NCI-H128 (cell line): Measurements from ENCODE around the gene PLEKHA7.

ENCODE experiments used
- DNase-seq: peaks from one replicate; lab custom pipeline; 2025; ENCODE audit not compliant: unreplicated experiment; lab: John Stamatoyannopoulos, UW

Gene PLEKHA7

DNA sequence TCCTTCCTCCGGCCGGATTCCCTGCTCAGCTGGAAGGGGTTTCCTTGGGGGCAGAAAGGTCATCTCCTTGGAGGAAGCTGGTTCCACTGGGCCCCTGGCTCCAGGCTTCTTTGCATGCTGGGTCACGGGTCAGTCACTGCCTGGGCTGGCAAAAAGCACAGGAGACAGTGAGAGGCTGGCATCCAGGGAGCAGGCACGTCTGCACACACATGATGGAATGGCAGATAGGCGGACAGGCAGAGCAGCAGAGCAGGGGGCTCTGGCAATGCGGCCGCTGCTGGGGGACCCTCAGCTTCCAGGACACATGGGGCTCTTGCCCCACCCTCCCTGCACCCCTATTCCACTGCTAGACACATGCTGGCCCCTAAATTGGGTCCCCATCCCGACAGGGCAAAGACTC, 235.3 kb downstream of the PLEKHA7 start:
- no peak for DNase-seq

DNA sequence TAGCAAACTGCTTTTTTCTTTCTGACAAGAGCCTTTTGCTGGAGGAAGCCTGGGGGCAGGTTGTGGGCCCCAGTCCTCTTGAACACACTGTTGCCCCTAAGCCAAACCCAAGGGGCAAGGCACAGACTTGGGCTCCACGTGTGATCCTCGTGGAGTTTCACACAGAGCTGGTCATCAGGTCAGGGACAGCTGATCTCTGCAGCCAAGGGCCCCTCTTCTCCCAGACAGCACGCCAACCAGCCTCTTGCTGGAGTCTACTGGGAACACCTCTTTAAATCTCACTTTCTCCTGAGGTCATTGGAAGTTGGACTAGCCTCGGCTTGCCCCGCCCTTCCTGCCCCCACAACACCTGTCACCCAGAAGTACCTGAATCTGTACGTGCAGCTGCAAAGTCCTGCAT, 235.9 kb downstream of the PLEKHA7 start:
- DNase-seq, result no peak

DNA sequence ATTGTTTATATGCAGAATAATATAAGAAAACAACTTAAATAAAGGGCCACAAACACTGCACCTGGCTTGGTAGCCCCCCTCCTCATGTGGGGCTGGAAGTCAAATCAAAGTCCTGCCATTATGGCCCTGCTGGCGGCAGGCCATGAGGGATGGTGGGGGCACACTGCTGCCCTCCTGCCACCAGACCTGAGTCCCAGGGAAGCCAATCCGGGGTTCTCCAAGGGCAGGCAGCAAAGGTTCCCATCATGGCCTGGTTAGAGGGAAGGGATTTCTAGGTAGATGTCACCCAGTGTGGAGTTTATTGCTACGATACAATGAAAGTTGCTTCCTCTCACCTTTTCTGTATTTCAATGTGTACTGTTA, 236.6 kb downstream of the PLEKHA7 start:
- no peak for DNase-seq

DNA sequence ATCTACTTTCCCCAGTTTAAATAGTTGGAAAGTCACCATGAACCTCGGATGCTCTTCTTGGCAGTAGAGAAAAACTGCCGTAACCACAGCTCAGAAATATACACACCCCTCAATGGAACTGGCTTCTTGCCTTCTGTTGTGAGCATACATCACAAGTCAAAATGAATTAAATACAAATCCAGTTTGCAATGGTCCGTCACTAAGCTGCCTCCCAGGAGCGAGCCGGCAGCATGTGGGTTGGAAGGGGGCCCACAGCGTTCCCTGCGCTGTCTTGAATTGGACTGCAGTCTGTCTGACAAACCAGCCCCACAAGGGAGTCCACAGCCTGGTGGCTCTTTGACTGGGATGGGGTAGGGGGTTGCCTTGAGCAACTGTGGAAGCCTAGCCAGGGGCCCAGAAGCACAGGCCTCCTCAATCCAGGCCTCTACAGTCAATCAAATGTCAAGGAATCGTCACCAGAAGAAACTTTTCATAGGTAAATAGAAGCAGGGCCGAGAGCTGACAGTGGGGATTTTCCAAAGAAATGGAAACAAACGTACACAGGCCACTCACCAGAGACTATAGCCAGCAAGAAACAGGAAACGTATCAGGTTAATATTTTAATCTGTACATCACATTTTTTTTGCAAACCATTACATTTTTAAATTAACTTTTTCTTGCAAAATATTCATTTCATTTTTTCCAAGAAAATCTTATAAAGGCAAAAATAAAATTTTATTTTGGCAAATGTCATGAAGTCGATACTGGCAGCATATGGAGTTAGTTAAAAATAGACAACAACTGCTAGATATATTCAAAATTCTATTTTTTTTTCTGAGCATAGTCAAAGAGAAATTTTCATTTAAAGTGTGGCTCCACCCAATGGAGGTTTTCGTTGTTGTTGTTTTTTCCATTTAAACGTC, 237.3 kb downstream of the PLEKHA7 start:
- DNase-seq, result no peak

DNA sequence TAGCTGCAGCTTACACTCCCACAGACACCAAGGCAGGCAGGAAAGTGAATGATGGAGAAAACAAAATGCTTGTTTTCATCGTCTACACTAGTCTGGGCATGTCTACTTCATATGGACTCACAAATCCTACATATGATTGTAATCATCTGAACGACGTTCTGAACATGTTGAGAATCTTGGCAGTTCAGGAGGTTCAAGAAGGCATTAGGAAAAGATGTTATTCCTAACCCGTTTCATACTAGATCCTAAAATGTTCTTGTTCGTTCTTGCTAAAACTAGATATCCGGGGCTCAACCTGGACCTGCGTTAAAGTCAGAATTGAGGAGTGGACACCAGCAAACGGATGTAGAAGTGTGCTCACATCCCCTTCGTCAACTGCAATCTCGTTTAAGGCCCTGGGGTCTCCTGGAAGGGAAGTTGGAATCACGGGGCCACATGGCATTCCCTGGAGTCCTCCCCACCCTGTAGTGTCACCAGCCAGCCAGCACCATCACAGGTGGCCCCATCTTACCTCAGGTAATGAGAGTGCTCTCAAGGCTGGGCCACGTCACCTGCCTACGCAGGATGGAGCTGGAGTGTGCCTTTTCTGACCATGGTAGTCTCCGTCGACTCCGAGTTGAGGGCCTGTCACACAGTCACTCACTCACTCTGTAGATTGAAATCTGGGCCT, 238.5 kb downstream of the PLEKHA7 start:
- no peak for DNase-seq

DNA sequence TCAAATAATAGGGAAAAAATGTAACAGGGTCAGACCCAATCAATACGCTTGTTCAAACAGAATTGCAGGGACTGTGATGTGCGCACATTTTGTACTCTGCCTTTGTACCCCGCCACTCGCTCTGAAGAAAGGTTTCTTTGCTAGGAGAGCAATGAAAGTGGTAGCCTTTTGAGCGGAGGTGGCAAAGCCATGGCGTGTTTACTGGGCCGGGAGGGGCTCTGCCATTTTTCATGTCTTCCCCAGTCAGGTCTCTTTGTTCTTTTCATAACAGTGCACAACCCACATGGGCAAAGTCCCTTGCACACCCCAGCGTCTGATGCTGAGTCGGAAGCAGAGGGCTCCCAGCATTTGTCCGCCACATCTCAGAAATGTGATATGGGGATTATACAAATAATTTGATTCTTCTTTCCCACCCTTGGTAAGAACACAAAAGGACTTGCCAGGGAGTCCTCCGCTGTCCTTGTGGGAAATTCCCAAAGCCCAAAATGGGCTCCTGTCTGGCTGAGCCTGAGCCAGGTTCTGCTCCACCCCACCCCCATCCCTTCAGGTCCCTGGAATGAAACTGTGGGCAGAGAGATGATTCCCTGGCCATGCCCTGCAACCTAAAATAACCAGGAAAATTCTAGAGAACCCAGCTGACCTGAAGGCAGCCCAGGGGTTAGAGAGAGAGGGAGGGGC, 239.1 kb downstream of the PLEKHA7 start:
- no peak for DNase-seq

DNA sequence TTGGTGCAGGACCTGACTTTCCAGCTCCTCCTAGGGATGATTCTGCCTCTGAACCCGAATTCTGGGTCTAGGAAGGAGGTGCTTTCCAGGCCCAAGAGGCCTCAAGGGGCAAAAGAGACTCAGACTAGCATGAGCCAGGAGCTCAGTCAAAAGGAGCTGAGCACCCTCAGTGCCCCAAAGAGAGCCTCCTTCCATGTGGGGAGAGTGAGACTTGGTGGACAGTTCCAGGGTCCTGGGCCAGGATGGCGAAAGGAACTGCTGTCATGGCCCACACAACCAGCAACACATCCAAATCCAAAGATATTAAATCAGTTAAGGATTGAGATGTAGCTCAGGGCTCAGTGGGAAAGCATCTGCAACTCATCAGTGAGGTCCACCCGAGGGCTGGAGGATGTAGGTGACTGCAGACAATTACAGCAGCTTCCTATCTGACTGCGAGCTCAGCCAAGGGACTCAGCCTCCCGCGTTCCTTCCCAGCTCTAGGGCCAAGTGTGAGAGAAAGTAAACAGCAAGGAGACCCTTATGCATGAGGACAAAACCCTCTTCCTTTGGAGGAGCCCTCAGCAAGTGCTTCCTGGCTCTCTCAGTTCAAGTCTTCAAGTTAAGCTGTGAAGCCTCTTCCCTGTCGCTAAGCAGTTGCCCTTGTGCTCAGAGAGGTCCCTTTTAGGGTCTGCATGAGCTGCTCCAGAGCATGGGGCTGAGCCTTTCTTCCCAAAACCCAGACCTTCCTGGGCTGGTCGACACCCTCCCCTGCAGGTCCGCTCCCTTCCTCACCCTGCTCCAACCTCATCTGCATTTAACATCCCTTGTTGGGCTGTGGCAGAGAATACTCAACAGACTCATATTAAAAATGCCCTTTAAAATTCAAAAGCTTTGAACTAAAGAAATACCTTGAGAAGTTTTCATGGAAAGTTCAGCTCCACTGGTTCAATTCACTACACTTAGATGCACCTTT, 240.0 kb downstream of the PLEKHA7 start:
- no peak for DNase-seq

DNA sequence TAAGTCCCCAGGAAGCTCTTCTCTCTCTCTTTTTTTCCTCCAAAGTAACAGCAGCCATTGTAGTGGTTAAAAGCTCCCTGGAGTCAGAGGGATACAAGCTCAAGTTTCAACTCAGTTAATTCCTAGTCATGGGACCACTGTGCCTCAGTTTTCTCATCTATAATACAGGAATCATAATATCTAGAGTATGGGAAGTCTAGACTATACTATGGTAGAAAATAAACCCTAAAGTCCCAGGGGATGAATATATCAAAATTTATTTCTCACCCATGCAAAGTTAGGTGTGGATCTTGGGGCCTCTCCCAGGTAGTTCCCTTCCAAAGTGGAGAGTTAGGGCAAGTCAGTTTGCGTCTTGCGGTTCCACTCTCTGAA, 242.1 kb downstream of the PLEKHA7 start:
- DNase-seq, result no peak

DNA sequence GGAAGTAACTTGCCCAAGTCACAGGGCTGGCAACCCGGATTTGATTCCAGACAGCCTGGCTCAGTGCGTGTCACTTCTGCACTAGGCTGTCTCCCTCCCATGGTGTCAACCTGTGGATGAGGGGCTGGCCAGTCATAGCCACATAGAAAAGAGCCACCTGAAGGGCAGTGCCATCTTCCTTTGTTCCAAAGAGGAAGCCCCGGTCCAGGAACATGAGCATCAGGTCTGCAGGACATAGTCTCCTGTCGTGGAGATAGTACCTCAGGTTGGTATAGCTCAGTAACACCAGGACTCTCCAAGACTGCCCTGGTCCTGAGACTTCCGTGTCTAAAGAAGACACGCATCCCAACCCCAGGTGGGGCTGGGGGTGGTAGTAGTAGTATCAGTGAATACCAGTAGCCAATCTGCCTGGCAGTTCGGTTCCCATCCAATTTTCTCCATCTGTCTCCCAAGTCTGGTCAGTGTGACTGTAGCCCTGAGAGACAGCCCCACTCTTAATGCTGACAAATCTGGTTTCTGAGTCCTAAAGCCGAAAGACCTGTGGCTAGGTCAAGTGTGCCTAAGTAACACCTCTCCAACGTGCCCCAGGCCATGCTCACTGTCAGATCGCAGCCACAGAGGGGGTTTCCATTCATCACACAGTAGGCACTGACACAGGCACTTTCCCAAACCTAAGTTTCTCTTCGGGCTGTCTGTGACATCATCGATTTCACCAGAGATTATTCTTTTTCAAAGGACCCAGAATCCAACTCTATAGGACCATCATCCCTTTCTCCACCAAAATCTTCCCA, 242.7 kb downstream of the PLEKHA7 start:
- DNase-seq, result no peak

DNA sequence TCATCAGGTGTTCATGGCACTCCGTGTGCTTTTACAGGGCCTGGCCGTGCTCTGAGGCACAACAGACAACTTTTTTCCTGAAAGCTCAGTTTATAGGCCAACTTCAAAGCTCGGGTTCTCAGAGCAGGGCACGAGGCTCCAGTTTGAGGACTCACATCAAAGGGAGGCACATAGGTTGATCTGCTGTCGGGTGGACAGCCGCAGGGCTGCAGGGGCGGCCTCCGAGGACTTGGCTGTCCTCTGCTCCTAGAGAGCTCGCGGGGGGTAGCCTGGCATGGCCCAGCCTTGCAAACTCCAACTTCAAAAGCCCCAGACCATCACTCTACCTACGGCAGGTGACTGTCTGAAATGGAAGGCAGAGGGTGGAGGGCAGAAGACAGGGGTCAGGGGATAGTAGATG, 244.2 kb downstream of the PLEKHA7 start:
- DNase-seq, result no peak

DNA sequence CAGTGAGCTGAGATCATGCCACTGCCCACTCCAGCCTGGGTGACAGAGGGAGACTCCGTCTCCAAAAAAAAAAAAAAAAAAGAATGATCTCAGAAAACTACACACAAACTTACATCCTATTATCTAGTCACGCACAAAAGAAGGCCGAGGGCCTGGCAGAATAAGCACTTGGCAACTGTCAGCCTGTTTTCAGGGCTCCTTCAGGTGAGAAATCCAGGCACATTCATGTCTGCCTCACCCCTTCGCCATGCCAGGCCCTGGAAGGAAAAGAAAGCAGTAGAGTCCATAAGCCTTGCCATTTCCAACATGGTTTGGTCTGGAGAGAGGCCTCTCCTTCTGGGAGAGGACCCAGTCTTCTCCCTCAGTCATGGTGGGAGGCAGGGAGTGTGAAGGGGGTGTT, 244.8 kb downstream of the PLEKHA7 start:
- DNase-seq, result no peak

DNA sequence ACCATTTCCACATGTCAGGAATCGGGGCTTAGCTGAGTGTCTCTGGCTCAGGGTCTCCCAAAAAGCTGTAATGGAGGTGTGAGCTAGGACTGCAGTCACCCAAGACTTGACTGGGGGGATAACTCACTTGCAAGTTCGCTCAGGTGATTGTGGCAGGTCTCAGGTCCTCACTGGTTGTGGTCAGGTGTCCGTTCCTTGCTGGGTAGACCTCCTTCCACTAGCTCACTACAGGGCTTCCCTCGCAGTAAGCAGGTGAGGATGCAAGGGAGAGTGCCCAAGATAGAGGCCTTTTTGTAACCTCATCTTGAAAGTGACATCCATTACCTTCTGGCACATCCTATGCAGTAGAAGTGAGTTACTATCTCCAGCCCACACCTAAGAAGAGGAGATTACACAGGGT, 246.3 kb downstream of the PLEKHA7 start:
- DNase-seq, result no peak

DNA sequence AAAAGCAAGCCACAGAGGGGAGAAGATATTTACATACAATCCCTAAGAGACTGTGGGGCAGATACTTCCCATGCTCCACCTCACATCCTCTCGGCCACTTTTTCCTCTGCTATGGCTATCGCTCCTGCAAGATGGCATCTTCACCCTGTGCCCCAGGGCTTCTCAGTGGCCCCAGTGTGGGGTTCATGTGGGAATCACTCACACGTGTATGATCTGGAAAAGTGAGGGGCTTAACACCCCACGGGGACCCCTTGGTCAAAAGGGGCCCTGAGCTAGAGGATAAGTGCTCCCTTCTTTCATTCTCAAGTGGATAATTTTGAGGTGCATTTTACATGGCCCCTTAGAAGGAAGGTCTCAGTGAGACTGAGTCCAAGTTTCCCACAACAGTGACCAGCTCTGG, 247.1 kb downstream of the PLEKHA7 start:
- no peak for DNase-seq

DNA sequence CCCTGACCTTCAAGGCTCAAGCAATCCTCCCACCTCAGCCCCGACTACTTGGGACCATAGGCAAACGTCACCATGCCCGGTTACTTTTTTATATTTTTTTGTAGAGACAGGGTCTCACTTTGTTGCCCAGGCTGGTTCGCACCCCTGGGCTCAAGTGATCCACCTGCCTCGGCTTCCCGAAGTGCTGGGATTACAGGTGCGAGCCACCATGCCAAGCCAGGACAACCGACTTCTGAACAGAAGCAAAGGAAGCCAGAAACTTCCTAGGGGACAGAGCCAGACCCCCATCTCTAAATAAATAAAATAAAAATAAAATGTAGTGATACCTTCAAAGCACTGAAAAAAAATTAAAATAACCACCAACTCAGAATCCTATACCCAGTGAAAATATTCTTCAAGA, 249.3 kb downstream of the PLEKHA7 start:
- no peak for DNase-seq

DNA sequence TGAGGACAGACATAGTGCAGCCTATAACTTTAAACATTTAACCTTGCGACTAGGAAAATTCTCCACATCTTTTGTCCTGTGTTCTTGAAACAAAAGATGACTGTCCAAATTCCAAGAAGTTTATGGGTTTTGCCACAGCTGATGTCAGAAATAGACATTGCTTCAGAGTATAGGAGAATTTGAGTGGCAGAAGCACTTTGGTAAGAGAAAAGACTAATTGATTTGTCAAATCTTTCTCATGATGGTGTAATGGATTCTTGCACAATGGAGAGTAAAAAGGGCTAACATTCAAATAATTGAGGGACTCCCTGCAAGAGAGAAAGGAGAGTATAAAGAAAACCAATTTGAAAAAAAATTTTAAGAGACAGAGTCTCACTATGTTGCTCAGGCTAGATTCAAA, 250.5 kb downstream of the PLEKHA7 start:
- no peak for DNase-seq

DNA sequence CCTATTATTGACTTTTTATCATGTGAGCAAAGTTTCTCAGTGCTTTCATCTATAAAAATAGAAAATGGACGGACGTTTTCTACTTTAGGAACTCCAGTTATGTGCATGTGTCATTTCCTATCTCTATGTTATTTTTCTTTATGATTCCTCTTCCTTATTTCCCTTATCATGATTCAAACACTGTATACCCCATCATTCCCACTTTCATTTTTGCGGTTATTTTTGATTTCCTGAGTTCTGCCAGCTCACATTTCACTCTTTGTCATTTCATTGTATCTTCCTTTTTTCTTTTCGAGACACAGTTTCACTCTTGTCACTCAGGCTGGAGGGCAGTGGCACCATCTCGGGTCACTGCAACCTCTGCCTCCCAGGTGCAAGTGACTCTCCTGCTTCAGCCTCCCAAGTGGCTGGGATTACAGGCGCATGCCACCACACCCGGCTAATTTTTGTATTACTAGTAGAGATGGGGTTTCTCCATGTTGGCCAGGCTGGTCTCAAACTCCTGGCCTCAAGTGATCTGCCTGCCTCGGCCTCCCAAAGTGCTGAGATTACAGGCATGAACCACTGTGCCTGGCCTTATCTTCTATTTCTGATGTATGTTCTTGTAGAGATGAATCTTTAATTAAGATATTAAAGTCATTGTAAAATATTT, 254.2 kb downstream of the PLEKHA7 start:
- no peak for DNase-seq

DNA sequence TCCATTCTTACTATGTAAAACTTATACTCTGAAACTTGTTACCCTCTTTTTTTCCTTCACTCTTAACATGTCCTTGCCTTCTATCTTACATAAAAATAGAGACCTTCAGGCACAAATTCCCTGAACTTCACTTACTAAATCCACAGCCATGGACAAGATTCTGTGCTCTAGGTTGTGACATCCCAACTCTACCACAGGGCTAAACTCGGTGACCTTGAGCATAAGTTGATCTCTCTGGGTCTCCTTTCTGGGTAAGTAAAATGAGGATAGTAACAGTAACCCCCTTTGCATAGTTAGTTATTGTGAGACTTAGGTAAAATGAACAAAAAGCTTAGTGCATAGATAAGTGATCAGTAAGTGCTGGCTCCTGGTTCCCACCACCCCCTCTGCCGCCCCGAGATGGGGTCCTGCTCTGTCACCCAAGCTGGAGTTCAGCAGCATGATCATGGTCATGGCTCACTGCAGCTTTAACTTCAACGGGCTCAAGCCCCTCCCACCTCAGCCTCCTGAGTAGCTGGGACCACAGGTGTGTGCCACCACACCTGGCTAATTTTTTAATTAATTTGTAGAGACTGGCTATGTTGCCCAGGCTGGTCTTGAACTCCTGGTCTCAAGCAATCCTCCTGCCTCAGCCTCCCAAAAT, 255.7 kb downstream of the PLEKHA7 start:
- no peak for DNase-seq

DNA sequence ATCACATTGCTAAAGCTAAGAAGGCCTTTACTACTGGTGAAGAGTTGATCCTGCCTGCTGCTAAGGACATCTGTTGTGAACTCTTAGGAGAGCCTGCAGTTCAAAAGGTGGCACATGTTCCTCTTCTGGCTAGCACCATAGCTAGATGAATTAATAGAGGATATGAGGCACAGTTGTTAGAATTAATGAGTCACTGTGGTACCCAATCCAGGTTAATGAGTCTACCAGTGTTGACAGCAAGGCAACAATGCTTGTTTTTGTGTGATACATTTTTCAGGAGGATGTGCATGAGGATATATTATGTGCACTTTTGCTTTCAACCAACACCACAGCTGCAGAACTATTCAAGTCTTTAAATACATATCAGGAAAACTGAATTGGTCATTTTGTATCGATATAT, 263.8 kb downstream of the PLEKHA7 start:
- no peak for DNase-seq

DNA sequence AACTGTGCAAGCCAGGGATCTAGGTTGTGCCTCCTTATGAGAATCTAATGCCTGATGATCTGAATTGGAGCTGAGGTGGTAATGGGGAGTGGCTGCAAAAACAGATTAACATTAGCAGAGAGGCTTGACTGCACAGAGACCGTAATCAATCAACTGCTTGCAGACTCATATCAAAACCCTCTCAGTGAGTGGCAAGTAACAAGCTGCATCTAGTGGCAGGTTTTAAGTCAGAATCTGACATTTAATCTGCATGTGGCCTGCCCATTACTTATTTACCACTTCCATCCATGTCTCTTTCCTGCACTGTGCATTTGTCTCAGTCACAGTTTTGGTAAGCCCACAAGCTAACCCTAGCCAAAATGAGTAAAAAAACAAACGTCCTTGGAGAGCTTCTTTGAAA, 264.5 kb downstream of the PLEKHA7 start:
- no peak for DNase-seq
